GM18526 (cell line): ENCODE results near the gene STK40.

ENCODE experiments used
- POLR2A ChIP-seq: IDR thresholded peaks from 3 replicates; pipeline ENCODE4 v1.6.1; 2011; ENCODE audit not compliant: insufficient read length; ENCODE audit errors: extremely low read depth

The STK40 gene

GRCh38 chr1:36344395-36344680 is 41.4 kb downstream of the STK40 start:
- TF ChIP-seq POLR2A = no peak

- TF ChIP-seq POLR2A = no peak
Observed at GRCh38 chr1:36343651-36344394, 41.9 kb downstream of the STK40 start.

DNA sequence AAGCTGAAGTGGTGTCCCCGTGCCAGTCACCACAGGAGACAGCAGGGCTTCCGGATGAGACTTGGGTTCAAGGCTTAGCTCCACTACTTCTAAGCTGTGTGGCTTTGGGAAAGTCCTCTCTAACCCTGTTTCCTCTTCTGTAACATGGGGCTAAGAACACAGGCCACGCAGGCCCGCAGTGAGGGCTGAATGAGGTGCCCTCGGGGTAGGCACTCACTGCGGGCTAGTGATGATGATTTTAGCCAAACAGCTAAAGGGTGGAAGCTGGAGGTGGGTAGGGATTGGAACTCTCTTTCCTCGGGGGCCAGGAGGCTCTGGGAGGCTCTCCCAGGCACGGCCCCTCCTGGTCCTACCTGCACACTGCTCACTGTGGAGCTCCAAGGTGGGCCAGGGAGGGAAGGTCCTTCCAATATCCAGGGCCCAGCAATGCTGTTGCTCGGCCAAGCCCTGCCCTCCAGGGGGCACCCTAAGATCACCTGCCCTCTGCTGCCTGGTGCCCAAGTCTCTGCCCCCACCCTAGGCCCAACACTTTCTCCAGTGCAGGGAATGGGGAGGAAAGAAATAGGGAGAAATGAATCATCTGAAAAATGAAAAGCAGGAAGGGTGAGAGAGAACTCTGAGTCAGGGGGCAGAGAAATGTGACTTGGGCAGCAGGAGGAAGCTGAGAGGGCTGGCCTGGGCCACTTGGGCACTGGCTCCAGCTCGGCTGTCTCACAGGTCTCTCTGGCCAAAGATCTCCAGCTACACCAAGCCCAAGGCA is 43.1 kb downstream of the STK40 start:
- no peak for TF ChIP-seq POLR2A

DNA sequence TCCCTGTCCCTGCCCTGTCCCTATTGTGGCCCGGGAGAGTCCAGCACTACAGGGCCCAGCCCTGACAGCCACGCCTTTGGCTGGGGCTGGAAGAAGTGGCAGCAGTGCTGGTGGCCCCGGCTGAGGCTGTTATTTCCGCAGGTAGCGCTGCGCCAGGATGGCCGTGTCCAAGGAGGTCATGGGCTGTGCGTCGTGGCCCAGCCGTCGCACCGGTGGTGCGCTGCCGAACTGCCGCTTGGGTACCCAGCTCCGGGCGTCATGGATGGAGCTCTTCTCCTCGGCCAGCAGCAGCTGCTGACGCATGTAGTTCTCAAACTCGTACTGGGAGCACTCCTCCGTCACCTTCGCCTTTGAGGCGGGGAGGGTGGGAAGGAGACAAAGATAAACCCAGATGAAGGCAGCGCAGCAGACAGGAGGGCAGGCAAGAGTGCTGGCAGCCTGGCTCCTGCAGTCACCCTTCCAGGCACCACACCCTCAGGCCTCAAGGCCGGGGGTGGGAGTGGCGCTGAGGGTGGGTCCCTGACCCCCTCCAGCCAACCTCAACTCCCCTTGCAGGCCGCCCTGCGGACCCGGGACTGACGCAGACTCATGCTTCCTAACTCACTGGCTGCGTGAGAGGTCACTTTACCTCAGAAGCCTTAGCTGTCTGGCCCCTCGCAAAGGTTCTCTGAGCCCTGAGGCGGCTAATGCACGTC is 44.0 kb downstream of the STK40 start:
- no peak for TF ChIP-seq POLR2A

DNA sequence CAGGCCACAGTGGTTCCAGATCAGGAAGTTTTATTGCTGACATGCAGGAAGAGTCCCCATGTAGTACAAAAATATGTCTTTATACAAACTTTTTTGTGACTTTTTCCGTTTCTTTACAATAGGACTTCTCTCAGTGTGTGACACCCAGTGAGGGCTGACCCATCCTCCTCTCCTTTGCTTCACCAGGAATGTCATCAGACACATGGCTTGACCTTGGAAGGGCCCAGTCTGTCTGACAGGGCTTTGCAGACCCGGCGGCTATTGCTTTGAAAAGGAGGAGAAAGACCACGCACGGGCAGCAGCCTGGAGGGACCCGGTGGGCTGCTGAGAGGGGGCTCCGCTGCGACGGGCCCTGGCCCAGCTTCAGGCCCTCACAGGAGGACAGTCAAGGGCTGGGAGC is 46.1 kb downstream of the STK40 start:
- no peak for TF ChIP-seq POLR2A

DNA sequence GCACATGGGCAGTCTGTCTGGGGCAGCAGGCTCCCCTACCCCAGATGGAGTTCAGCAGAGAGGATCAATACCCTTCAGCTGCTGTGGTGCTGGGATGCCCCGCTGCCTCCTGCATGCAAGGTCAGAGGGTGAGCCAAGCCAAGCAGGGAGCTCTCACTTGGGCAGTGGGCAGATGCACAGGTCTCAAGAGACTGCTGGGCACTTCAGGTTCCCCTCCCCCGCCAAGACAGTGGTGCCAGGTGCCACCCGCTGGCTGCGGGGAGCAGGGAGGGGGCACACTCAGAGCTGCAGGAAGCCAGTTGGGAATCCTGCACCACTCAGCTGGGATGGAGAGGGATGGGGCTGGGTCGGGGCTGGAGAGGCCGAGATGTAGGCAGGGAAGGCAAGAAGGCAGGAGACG is 46.5 kb downstream of the STK40 start:
- no peak for TF ChIP-seq POLR2A

DNA sequence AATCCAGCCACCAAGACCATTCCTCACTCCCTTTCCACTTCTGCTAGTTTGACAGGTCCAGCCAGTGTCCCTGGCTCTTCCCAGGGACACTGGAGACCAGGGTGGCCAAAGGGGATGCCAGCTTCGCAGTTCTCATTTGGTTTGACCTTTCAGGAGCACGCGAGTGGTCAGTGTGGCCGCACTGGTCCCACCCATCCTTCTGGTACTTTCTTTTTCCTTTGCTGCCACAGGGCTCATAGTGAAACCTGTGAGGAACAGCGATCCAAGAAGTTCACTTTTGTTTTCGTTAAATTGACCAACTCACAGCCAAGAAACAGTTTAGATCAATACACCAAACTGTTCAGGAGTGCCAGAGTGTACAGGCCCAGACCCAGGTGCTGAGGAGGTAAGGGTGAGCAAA is 47.9 kb downstream of the STK40 start:
- TF ChIP-seq POLR2A = no peak

DNA sequence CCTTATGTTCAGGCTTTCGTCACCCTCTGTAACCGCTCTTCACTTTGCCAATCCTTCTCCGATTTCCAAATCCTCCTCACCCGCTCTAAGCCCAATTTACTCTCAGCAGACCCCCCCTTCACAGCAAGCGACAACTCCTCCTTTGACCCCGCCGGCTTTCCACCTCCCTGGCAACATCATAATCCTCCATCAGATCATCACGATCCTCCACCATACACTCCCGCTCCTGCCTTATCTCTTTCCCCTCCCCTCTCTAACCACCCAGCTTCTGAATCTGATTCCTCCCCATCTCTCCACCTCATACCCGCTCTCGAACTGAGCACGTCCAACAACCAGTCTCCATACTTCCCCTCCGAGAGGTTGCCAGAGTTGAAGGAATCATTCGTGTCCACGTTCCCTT is 54.8 kb downstream of the STK40 start:
- TF ChIP-seq POLR2A = no peak

DNA sequence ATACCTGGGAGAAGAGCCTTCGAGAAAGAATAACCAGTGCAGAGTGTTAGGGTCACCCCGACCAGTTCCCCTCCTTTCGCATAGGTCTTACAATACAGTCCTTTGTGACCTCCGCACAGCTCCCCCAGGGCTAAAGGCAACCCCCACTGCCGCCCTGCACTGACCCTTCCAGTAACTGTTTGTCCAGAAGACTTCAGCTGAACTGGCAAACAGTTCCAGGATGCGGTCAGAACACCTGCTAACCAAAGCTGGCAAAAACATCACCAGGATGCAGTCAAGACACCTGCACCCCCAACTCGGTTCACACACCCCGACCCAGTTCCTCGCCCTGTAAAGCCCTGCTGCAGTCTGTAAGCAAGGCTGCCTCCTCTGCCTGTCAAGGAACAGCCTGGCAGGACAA is 55.9 kb downstream of the STK40 start:
- no peak for TF ChIP-seq POLR2A

- TF ChIP-seq POLR2A = no peak
Observed at GRCh38 chr1:36328713-36329112, 57.0 kb downstream of the STK40 start.

- TF ChIP-seq POLR2A = no peak
Observed at GRCh38 chr1:36328088-36328480, 57.6 kb downstream of the STK40 start.

GRCh38 chr1:36327421-36328087 is 58.2 kb downstream of the STK40 start:
- no peak for TF ChIP-seq POLR2A

DNA sequence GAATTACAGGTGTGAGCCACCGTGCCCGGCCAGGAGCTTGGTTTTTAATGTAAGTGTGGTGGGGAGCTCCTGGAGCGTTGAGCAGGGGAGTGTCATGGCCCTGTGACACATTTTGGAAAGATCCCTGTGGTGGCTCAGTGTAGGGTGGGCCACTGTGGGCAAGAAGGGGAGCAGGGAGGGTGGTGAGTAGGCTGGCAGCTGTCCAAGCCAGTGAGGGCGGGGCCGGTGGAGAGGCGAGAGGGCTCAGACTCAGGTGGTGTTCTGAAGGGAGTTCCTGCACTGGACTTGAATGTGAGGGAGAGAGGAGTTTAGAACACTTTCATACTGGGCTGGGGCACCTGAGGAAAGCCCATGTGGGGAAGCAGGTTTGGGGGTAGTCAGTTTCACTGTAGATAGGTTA is 59.2 kb downstream of the STK40 start:
- no peak for TF ChIP-seq POLR2A

- no peak for TF ChIP-seq POLR2A
Observed at GRCh38 chr1:36324353-36324703, 61.4 kb downstream of the STK40 start.

DNA sequence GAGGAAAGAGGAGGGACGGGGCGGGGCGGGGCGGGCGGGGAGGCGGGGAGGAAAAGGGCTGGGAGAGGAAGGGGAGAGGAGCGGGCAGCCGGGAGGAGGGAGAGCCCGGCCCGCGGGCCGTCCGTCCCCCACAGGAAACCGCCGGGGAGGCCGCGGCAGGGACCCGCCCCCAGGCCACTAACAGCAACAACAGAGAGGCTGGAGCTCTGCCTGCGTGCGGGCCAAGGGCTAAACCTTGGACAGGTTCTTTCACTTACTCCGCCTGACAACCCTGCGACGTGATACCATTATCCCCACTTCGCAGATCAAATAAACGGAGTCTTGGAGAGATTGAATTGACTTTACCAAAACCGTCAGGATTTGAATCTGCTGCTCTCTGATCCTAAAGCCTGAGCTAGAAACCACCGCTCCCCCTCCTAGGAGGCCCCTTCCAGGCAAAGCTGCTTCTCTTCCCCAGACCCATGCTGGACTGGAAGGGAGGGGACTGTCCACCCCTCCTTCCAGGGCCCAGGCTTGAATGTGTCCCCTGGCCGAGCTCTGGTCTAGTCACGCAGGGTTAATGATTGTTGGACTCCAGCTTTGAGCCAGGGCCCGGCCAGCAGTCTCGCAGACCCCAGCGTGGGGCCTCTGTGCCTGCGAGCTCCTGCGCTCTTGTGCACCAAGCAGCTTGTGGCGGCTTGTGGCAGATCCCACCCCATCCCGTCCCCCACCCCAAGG is 61.9 kb downstream of the STK40 start, which contains the start of gene EVA1B:
TSS of gene EVA1B (minus strand) at position 10 of the 717 bp plus-strand sequence. CDS start 608 bp downstream, outside the sequence.
- TF ChIP-seq POLR2A = no peak
